ENCODE data around the gene MME.

DNA sequence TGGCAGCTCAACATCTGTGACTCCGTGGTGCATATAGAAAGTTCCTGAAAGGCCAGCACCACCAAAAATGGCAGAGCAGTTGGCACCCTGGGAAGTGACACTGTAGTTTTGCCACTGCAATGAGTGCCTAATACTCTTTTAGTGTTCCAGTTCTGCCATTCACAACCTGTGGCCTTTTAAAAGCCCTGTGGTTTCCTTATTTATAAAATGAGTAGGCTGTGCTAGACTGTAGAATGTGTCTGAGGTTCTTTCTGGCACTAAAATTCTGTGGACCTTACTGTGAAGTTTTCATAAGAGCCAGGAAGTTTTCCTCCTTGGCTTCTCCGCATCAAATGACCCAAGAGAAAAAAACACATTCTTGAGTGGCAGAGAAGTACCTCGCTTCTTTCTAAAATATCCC is 74.1 kb downstream of the MME start:
- TF ChIP-seq ZNF274 (IDR thresholded peaks at IDR 0.05; ENCODE audit: low read depth, low read length) (no peak), YY1 (IDR thresholded peaks at IDR 0.05; ENCODE audit: insufficient read depth, insufficient read length) (no peak)

Data from NT2/D1 (cell line).